Measurements from ENCODE around the gene HOXC10. TPM values are rescaled to one million over a fixed set of nuclear protein-coding genes. Genes with fewer than 3 reads are reported as not detected.

HOXC10 gene
- total and polyA plus RNA-seq, 9 donors = 0.15 to 15.4 (median 2.0) TPM; not detected in 2

- intact Hi-C loops (cut with DNase I) = loop anchor here in 2 of 4 donors (10.0 kb wide), 2 partner anchors 383 to 393 kb away; partner anchors contain the start of gene GPR84 (in 1 of the 2)
- 28 to 74% (median 42%) methylated on average over 30 of the region's 30 CpGs for WGBS, 3 donors
- TF ChIP-seq EP300 (IDR thresholded peaks at IDR 0.05) = no peak
- TF ChIP-seq POLR2A (IDR thresholded peaks at IDR 0.05) = no peak
- TF ChIP-seq, protein P1, sequence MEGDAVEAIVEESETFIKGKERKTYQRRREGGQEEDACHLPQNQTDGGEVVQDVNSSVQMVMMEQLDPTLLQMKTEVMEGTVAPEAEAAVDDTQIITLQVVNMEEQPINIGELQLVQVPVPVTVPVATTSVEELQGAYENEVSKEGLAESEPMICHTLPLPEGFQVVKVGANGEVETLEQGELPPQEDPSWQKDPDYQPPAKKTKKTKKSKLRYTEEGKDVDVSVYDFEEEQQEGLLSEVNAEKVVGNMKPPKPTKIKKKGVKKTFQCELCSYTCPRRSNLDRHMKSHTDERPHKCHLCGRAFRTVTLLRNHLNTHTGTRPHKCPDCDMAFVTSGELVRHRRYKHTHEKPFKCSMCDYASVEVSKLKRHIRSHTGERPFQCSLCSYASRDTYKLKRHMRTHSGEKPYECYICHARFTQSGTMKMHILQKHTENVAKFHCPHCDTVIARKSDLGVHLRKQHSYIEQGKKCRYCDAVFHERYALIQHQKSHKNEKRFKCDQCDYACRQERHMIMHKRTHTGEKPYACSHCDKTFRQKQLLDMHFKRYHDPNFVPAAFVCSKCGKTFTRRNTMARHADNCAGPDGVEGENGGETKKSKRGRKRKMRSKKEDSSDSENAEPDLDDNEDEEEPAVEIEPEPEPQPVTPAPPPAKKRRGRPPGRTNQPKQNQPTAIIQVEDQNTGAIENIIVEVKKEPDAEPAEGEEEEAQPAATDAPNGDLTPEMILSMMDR (IDR thresholded peaks at IDR 0.05) = no peak
- no peaks in the 10 kb centered on the region for H3K9me3 ChIP-seq
- no peak overlapping the region for H3K27ac ChIP-seq
- no peak overlapping the region for H3K4me3 ChIP-seq
- peaks cover 2% of the 10 kb centered on the region for H3K27me3 ChIP-seq
- no peaks in the 10 kb centered on the region for H3K36me3 ChIP-seq
- peaks cover 4% of the 10 kb centered on the region for H3K4me1 ChIP-seq (ENCODE audit: insufficient read depth)
- no peak for DNase-seq
Measured at GRCh38 chr12:53981634-53982565, 3.0 kb upstream of the HOXC10 start.

- Histone ChIP-seq H3K9me3 (no peaks in the 10 kb centered on the region), H3K27me3 (peaks cover 2% of the 10 kb centered on the region), H3K27ac (no peak overlapping the region), H3K36me3 (no peaks in the 10 kb centered on the region), H3K4me3 (no peak overlapping the region), H3K4me1 (ENCODE audit: insufficient read depth) (peaks cover 4% of the 10 kb centered on the region)
- TF ChIP-seq, protein P1 (IDR thresholded peaks at IDR 0.05) = no peak
- TF ChIP-seq EP300 (IDR thresholded peaks at IDR 0.05) = no peak
- no peak for TF ChIP-seq POLR2A (IDR thresholded peaks at IDR 0.05)
- WGBS, 3 donors = 15 to 59% (median 17%) methylated on average over 26 of the region's 26 CpGs
- no peak for DNase-seq
- intact Hi-C loops (cut with DNase I) = loop anchor here in 2 of 4 donors (10.0 kb wide), 2 partner anchors 382 to 392 kb away; partner anchors contain the start of gene GPR84 (in 1 of the 2)
Measured at GRCh38 chr12:53982648-53983567, 2.0 kb upstream of the HOXC10 start.

GRCh38 chr12:53983568-53983949 is 1.4 kb upstream of the HOXC10 start:
- no peaks in the 10 kb centered on the region for H3K9me3 ChIP-seq
- TF ChIP-seq POLR2A (IDR thresholded peaks at IDR 0.05) = no peak
- TF ChIP-seq, protein P1 (IDR thresholded peaks at IDR 0.05) = no peak
- TF ChIP-seq EP300 (IDR thresholded peaks at IDR 0.05) = no peak
- no peak overlapping the region for H3K4me3 ChIP-seq
- no peak for DNase-seq
- peaks cover 2% of the 10 kb centered on the region for H3K27me3 ChIP-seq
- peaks cover 4% of the 10 kb centered on the region for H3K4me1 ChIP-seq (ENCODE audit: insufficient read depth)
- intact Hi-C loops (cut with DNase I) = loop anchor here in 2 of 4 donors (10.0 kb wide), 2 partner anchors 381 to 391 kb away; partner anchors contain the start of gene GPR84 (in 1 of the 2)
- no peaks in the 10 kb centered on the region for H3K36me3 ChIP-seq
- WGBS, 3 donors = 15 to 66% (median 19%) methylated on average over 17 of the region's 17 CpGs
- no peak overlapping the region for H3K27ac ChIP-seq

All from ovary (tissue), 9 donors.